ENCODE data around the gene GUK1.

The GUK1 gene

DNA sequence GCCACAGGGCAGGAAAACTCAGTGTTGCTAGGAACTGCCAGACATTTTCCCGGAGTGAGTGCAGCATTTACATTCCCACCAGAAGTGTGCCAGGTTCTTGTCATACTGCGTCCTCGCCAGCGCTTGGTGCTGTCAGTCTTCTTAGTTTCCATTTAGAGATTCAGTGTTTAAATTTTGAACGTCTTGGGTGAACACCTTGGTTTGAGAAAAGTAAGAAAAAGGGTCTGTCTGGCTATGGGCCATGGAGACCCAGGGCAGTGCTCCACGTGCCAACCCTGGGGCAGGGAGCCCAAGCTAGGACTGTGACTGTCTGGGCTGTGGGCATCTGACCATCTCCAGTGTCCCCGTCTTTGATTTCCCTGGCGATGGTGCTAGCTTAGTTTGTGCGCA is 41.6 kb downstream of the GUK1 start:
- TF ChIP-seq EGR1 (IDR thresholded peaks at IDR 0.05) (no peak), CEBPB (IDR thresholded peaks at IDR 0.05) (no peak), EP300 (IDR thresholded peaks at IDR 0.05; ENCODE audit: borderline replicate concordance) (no peak), RAD21 (IDR thresholded peaks at IDR 0.05; ENCODE audit: low read depth) (no peak), TAF1 (IDR thresholded peaks at IDR 0.05; ENCODE audit: low read depth) (no peak), TEAD4 (IDR thresholded peaks at IDR 0.05) (no peak), CREB1 (IDR thresholded peaks at IDR 0.05; ENCODE audit: low read depth) (no peak), YY1 (IDR thresholded peaks at IDR 0.05; ENCODE audit: low read depth) (no peak), NFIC (IDR thresholded peaks at IDR 0.05) (no peak), ZBTB7A (IDR thresholded peaks at IDR 0.05; ENCODE audit: low read depth) (no peak)
- TF ChIP-seq, protein P1, sequence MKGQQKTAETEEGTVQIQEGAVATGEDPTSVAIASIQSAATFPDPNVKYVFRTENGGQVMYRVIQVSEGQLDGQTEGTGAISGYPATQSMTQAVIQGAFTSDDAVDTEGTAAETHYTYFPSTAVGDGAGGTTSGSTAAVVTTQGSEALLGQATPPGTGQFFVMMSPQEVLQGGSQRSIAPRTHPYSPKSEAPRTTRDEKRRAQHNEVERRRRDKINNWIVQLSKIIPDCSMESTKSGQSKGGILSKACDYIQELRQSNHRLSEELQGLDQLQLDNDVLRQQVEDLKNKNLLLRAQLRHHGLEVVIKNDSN (IDR thresholded peaks at IDR 0.05), result no peak
- TF ChIP-seq, protein P2, sequence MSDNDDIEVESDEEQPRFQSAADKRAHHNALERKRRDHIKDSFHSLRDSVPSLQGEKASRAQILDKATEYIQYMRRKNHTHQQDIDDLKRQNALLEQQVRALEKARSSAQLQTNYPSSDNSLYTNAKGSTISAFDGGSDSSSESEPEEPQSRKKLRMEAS (IDR thresholded peaks at IDR 0.05), result no peak
- TF ChIP-seq, protein P3, sequence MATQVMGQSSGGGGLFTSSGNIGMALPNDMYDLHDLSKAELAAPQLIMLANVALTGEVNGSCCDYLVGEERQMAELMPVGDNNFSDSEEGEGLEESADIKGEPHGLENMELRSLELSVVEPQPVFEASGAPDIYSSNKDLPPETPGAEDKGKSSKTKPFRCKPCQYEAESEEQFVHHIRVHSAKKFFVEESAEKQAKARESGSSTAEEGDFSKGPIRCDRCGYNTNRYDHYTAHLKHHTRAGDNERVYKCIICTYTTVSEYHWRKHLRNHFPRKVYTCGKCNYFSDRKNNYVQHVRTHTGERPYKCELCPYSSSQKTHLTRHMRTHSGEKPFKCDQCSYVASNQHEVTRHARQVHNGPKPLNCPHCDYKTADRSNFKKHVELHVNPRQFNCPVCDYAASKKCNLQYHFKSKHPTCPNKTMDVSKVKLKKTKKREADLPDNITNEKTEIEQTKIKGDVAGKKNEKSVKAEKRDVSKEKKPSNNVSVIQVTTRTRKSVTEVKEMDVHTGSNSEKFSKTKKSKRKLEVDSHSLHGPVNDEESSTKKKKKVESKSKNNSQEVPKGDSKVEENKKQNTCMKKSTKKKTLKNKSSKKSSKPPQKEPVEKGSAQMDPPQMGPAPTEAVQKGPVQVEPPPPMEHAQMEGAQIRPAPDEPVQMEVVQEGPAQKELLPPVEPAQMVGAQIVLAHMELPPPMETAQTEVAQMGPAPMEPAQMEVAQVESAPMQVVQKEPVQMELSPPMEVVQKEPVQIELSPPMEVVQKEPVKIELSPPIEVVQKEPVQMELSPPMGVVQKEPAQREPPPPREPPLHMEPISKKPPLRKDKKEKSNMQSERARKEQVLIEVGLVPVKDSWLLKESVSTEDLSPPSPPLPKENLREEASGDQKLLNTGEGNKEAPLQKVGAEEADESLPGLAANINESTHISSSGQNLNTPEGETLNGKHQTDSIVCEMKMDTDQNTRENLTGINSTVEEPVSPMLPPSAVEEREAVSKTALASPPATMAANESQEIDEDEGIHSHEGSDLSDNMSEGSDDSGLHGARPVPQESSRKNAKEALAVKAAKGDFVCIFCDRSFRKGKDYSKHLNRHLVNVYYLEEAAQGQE (IDR thresholded peaks at IDR 0.05; ENCODE audit: low read depth), result no peak

DNA sequence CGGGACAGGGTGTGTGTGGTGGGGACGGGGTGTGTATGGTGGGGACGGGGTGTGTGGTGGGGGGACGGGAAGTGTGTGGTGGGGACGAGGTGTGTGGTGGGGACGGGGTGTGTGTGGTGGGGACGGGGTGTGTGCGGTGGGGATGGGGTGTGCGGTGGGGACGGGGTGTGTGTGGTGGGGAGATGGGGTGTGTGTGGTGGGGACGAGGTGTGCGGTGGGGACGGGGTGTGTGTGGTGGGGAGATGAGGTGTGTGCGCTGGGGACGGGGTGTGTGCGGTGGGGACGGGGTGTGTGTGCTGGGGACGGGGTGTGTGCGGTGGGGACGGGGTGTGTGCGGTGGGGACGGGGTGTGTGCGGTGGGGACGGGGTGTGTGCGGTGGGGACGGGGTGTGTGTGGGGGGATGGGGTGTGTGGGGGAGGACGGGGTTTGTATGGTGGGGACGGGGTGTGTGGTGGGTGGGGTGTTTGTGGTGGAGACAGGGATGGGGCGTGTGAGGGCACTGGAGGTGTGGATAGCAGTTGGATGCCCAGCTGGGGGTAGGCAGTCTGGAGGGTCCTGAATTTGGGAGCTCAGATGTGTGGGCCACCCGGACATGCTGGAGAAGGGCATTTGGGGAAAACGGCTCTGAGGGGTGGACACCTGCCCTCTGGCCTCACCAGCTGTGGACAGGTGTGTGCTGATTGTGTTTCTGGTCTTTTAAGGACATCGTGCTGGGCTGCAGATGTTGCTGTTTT is 42.4 kb downstream of the GUK1 start:
- no peak for TF ChIP-seq TCF12 (IDR thresholded peaks at IDR 0.05; ENCODE audit: low read depth)
- TF ChIP-seq CREB1 (IDR thresholded peaks at IDR 0.05; ENCODE audit: low read depth), result no peak
- TF ChIP-seq, protein P3 (IDR thresholded peaks at IDR 0.05; ENCODE audit: low read depth), result no peak
- no peak for TF ChIP-seq ZBTB7A (IDR thresholded peaks at IDR 0.05; ENCODE audit: low read depth)
- no peak for TF ChIP-seq CEBPB (IDR thresholded peaks at IDR 0.05)
- TF ChIP-seq, protein P1 (IDR thresholded peaks at IDR 0.05), result no peak
- no peak for TF ChIP-seq RAD21 (IDR thresholded peaks at IDR 0.05; ENCODE audit: low read depth)
- TF ChIP-seq NFIC (IDR thresholded peaks at IDR 0.05), result no peak
- TF ChIP-seq TEAD4 (IDR thresholded peaks at IDR 0.05), result no peak
- TF ChIP-seq, protein P2 (IDR thresholded peaks at IDR 0.05), result no peak
- no peak for TF ChIP-seq FOXM1 (IDR thresholded peaks at IDR 0.05; ENCODE audit: borderline replicate concordance, low read depth)
- TF ChIP-seq EGR1 (IDR thresholded peaks at IDR 0.05), result no peak
- TF ChIP-seq EP300 (IDR thresholded peaks at IDR 0.05; ENCODE audit: borderline replicate concordance), result no peak
- TF ChIP-seq TAF1 (IDR thresholded peaks at IDR 0.05; ENCODE audit: low read depth), result no peak
- no peak for TF ChIP-seq YY1 (IDR thresholded peaks at IDR 0.05; ENCODE audit: low read depth)

- TF ChIP-seq YY1 (IDR thresholded peaks at IDR 0.05; ENCODE audit: low read depth), result no peak
- TF ChIP-seq NFIC (IDR thresholded peaks at IDR 0.05), result no peak
- no peak for TF ChIP-seq EGR1 (IDR thresholded peaks at IDR 0.05)
- TF ChIP-seq, protein P1 (IDR thresholded peaks at IDR 0.05), result no peak
- no peak for TF ChIP-seq RAD21 (IDR thresholded peaks at IDR 0.05; ENCODE audit: low read depth)
- TF ChIP-seq CREB1 (IDR thresholded peaks at IDR 0.05; ENCODE audit: low read depth), result no peak
- TF ChIP-seq, protein P2 (IDR thresholded peaks at IDR 0.05), result no peak
- TF ChIP-seq, protein P3 (IDR thresholded peaks at IDR 0.05; ENCODE audit: low read depth), result no peak
- no peak for TF ChIP-seq FOXM1 (IDR thresholded peaks at IDR 0.05; ENCODE audit: borderline replicate concordance, low read depth)
- TF ChIP-seq TCF12 (IDR thresholded peaks at IDR 0.05; ENCODE audit: low read depth), result no peak
- no peak for TF ChIP-seq CEBPB (IDR thresholded peaks at IDR 0.05)
- TF ChIP-seq EP300 (IDR thresholded peaks at IDR 0.05; ENCODE audit: borderline replicate concordance), result no peak
- TF ChIP-seq TAF1 (IDR thresholded peaks at IDR 0.05; ENCODE audit: low read depth), result no peak
These were observed 44.1 kb downstream of the GUK1 start for GRCh38 chr1:228184152-228184551.
